GM18519 (cell line): ENCODE data around the gene SFN.
"Not testable (repeated sequence)": the region's sequence is repeated elsewhere in the genome, so short reads cannot be mapped to it uniquely, and the experiment has no call there.

ENCODE experiments used
- ATAC-seq: cut with Tn5 transposase; IDR thresholded peaks from one replicate; pipeline ENCODE4 v1.9.1; 2021; ENCODE audit warnings: mild to moderate bottlenecking, moderate library complexity; ENCODE audit not compliant: unreplicated experiment, low FRiP score

SFN gene

GRCh38 chr1:26861889-26862378 is 1.0 kb upstream of the SFN start:
- ATAC-seq = no peak

- ATAC-seq = no peak
These were observed 732 bp downstream of the SFN start for GRCh38 chr1:26863685-26864077.

- peak; percentile 76 for ATAC-seq
These were observed 1.9 kb downstream of the SFN start for GRCh38 chr1:26864610-26865480.

GRCh38 chr1:26873097-26873496 is 10.1 kb downstream of the SFN start:
- not testable (repeated sequence) for ATAC-seq

GRCh38 chr1:26874896-26875295 is 11.9 kb downstream of the SFN start:
- ATAC-seq = no peak

- no peak for ATAC-seq
These were observed 14.4 kb downstream of the SFN start for GRCh38 chr1:26877326-26877725.

GRCh38 chr1:26879793-26880192 is 16.8 kb downstream of the SFN start:
- no peak for ATAC-seq

- ATAC-seq = not testable (repeated sequence)
These were observed 18.7 kb downstream of the SFN start for GRCh38 chr1:26881611-26882010.

GRCh38 chr1:26882696-26883463 is 19.9 kb downstream of the SFN start:
- no peak for ATAC-seq

- ATAC-seq = no peak
These were observed 24.2 kb downstream of the SFN start for GRCh38 chr1:26887125-26887524.

GRCh38 chr1:26888231-26888630 is 25.3 kb downstream of the SFN start:
- no peak for ATAC-seq

GRCh38 chr1:26889551-26890466 is 26.9 kb downstream of the SFN start, which contains the start of gene GPN2:
GPN2 (minus strand) TSS chr1:26890283; CDS start chr1:26890096, 187 bp downstream.
- no peak for ATAC-seq

- no peak for ATAC-seq
These were observed 27.5 kb downstream of the SFN start for GRCh38 chr1:26890467-26890796.

GRCh38 chr1:26894263-26894662 is 31.3 kb downstream of the SFN start:
- no peak for ATAC-seq

- no peak for ATAC-seq
These were observed 34.4 kb downstream of the SFN start for GRCh38 chr1:26897351-26897750.

GRCh38 chr1:26900001-26900814 is 37.3 kb downstream of the SFN start, which contains the start of gene GPATCH3:
GPATCH3 (minus strand) TSS chr1:26900467; CDS start chr1:26900442, 25 bp downstream.
- no peak for ATAC-seq

- ATAC-seq = no peak
These were observed 38.0 kb downstream of the SFN start for GRCh38 chr1:26900815-26901511.

- no peak for ATAC-seq
These were observed 44.3 kb downstream of the SFN start for GRCh38 chr1:26907071-26907917.
